ENCODE data around the gene TNK1. TPM values are rescaled to one million over a fixed set of nuclear protein-coding genes. Genes with fewer than 3 reads are reported as not detected.
A peak's percentile ranks its signal among the peaks of the same experiment; 100 is the strongest.
"Not testable (repeated sequence)": the region's sequence is repeated elsewhere in the genome, so short reads cannot be mapped to it uniquely, and the experiment has no call there.

Gene TNK1
- total RNA-seq, result 1 to 10 TPM; 6.8 to 6.9 TPM

- Mint-ChIP-seq H3K9me3 (peaks cover 4% of the 10 kb centered on the region), H3K36me3 (ENCODE audit: low read depth) (peaks cover 2% of the 10 kb centered on the region), H3K4me1 (ENCODE audit: low read depth) (peaks cover 9% of the 10 kb centered on the region), H3K4me3 (no peak within 1 kb of the TSS), H3K27me3 (peaks cover 36% of the 10 kb centered on the region), H3K27ac (no peak within 1 kb of the TSS)
- ChIA-PET CTCF (interaction anchor here (1.0 to 1.7 kb wide), 3 partner anchors 24 to 26 kb away, joined by 4 to 8 read pairs (median 4); partner anchors contain the start of gene TMEM95), POLR2A (interaction anchor here (0.7 to 1.5 kb wide), 4 partner anchors 8 to 56 kb away, joined by 3 to 6 read pairs (median 4); no protein-coding TSS in a partner anchor)
- intact Hi-C loops (cut with micrococcal nuclease), result no loop called here
- DNase-seq, result no peak
- ATAC-seq, result no peak
- TF ChIP-seq CTCF (IDR thresholded peaks at IDR 0.05), result no peak
These were observed at the start of gene TNK1 for GRCh38 chr17:7380855-7381683. TNK1 (plus strand) TSS chr17:7381089; CDS start chr17:7382927, 1,838 bp downstream.

- Mint-ChIP-seq H3K4me1 (ENCODE audit: low read depth) (peaks cover 53% of the 10 kb centered on the region), H3K9me3 (no peaks in the 10 kb centered on the region), H3K36me3 (ENCODE audit: low read depth) (peaks cover 7% of the 10 kb centered on the region), H3K4me3 (peak overlapping the region; percentile 48), H3K27ac (peak overlapping the region; percentile 78), H3K27me3 (no peaks in the 10 kb centered on the region)
- intact Hi-C loops (cut with micrococcal nuclease), result no loop called here
- ChIA-PET CTCF (no interaction called here), POLR2A (interaction anchor here (1.1 to 1.7 kb wide), 2 partner anchors 17 to 22 kb away, joined by 3 to 6 read pairs; no protein-coding TSS in a partner anchor)
- no peak for ATAC-seq
- TF ChIP-seq CTCF (IDR thresholded peaks at IDR 0.05), result no peak
- no peak for DNase-seq
These were observed 48.8 kb upstream of the TNK1 start for GRCh38 chr17:7332111-7332510.

GRCh38 chr17:7332600-7333069 lies 48.3 kb upstream of the TNK1 start:
- Mint-ChIP-seq H3K4me3 (peak overlapping the region; percentile 48), H3K4me1 (ENCODE audit: low read depth) (peaks cover 51% of the 10 kb centered on the region), H3K36me3 (ENCODE audit: low read depth) (peaks cover 12% of the 10 kb centered on the region), H3K27ac (peak overlapping the region; percentile 78)
- H3K9me3 Mint-ChIP-seq; intact Hi-C loops (cut with micrococcal nuclease); H3K27me3 Mint-ChIP-seq; ATAC-seq: not testable (repeated sequence)
- peak; percentile 74 for DNase-seq
- POLR2A ChIA-PET, result interaction anchor here (1.1 kb wide), 1 partner anchor 23 kb away, joined by 3 read pairs; no protein-coding TSS in a partner anchor
- CTCF ChIA-PET, result interaction anchor here (0.6 to 1.3 kb wide), 2 partner anchors 23 to 200 kb away, joined by 3 read pairs; no protein-coding TSS in a partner anchor

GRCh38 chr17:7334938-7335538 lies 45.9 kb upstream of the TNK1 start:
- CTCF ChIA-PET, result interaction anchor here (1.2 to 6.3 kb wide), 5 partner anchors 11 to 39 kb away, joined by 3 to 60 read pairs (median 21); no protein-coding TSS in a partner anchor
- intact Hi-C loops (cut with micrococcal nuclease), result no loop called here
- Mint-ChIP-seq H3K27me3 (no peaks in the 10 kb centered on the region), H3K36me3 (ENCODE audit: low read depth) (peaks cover 25% of the 10 kb centered on the region), H3K27ac (peak overlapping the region; percentile 93), H3K9me3 (no peaks in the 10 kb centered on the region), H3K4me3 (peak overlapping the region; percentile 89), H3K4me1 (ENCODE audit: low read depth) (peaks cover 49% of the 10 kb centered on the region)
- no peak for DNase-seq
- TF ChIP-seq CTCF (IDR thresholded peaks at IDR 0.05), result no peak
- ATAC-seq, result no peak
- POLR2A ChIA-PET, result interaction anchor here (0.6 to 7.8 kb wide), 11 partner anchors 9 to 352 kb away, joined by 3 to 87 read pairs (median 3); partner anchors contain the start of genes ACADVL, DLG4, GPS2 and KCTD11

GRCh38 chr17:7335765-7336164 lies 45.1 kb upstream of the TNK1 start:
- Mint-ChIP-seq H3K27ac (peak overlapping the region; percentile 93), H3K4me1 (ENCODE audit: low read depth) (peaks cover 47% of the 10 kb centered on the region), H3K36me3 (ENCODE audit: low read depth) (peaks cover 27% of the 10 kb centered on the region), H3K4me3 (peak overlapping the region; percentile 89)
- CTCF ChIA-PET, result interaction anchor here (0.9 to 6.3 kb wide), 5 partner anchors 11 to 22 kb away, joined by 3 to 60 read pairs (median 21); partner anchors contain the start of gene TMEM95
- H3K9me3 Mint-ChIP-seq; intact Hi-C loops (cut with micrococcal nuclease); ATAC-seq; DNase-seq; H3K27me3 Mint-ChIP-seq: not testable (repeated sequence)
- POLR2A ChIA-PET, result interaction anchor here (0.9 to 7.8 kb wide), 14 partner anchors 8 to 351 kb away, joined by 3 to 87 read pairs (median 4); partner anchors contain the start of genes ACADVL, DLG4, GPS2 and KCTD11

Measured in activated CD8-positive, alpha-beta T cell treated with anti-CD3 and anti-CD28 coated beads for 36 hours (primary cell).